PC-3 (cell line): ENCODE data around the gene SRSF7. TPM values are rescaled to one million over a fixed set of nuclear protein-coding genes. Genes with fewer than 3 reads are reported as not detected.
"Not testable (repeated sequence)": the region's sequence is repeated elsewhere in the genome, so short reads cannot be mapped to it uniquely, and the experiment has no call there.

Experiments used
- ATAC-seq: fragments of 200-7000 bp; cut with Tn5 transposase; 2 replicates; pipeline ENCODE4 v1.9.1; 2020; ENCODE audit warnings: mild to moderate bottlenecking, moderate library complexity
- BruUV-seq: library from RNA; stranded (reverse); fragments of 400-500 nt; replicated peaks from 2 replicates; lab custom pipeline; 2021; lab: Mats Ljungman, UMichigan
- CTCF ChIA-PET: fragments of 300-600 bp; sonication (Branson Sonifier 250); formaldehyde crosslinking; loops from one replicate; lab custom pipeline; 2022; ENCODE audit warnings: antibody characterized with exemption; lab: Charles Lee
- POLR2A ChIA-PET: fragments of 300-600 bp; sonication (Branson Sonifier 250); formaldehyde crosslinking; loops from one replicate; lab custom pipeline; 2022; ENCODE audit warnings: antibody characterized with exemption; ENCODE audit not compliant: unreplicated experiment; lab: Charles Lee
- DNase-seq: peaks from one replicate; pipeline ENCODE4 v3.0.0-alpha.2; 2015
- H2AFZ ChIP-seq: fragments of 300-600 bp; sonication (generic); 2 replicates; pipeline ENCODE4 v1.6.0; 2016; ENCODE audit warnings: antibody characterized with exemption, low read length
- H3F3A ChIP-seq: fragments of 300-600 bp; sonication (generic); one replicate; pipeline ENCODE4 v1.6.0; 2017; ENCODE audit warnings: antibody characterized with exemption, low read length, control low read depth, mild to moderate bottlenecking; ENCODE audit not compliant: unreplicated experiment
- H3K27ac ChIP-seq: fragments of 300-600 bp; sonication (generic); 2 replicates; pipeline ENCODE4 v1.5.1; 2016; ENCODE audit warnings: mild to moderate bottlenecking, low read length
- H3K27me3 ChIP-seq: fragments of 300-600 bp; sonication (generic); 2 replicates; pipeline ENCODE4 v1.6.1; 2016; ENCODE audit warnings: low read length, mixed read lengths
- H3K36me3 ChIP-seq: fragments of 300-600 bp; sonication (generic); 2 replicates; pipeline ENCODE4 v1.6.1; 2016; ENCODE audit warnings: low read depth, mixed run types, low read length, mixed read lengths
- H3K4me1 ChIP-seq: fragments of 300-600 bp; sonication (generic); 2 replicates; pipeline ENCODE4 v1.5.1; 2016; ENCODE audit warnings: low read length; ENCODE audit not compliant: insufficient read depth
- H3K4me2 ChIP-seq: fragments of 300-600 bp; sonication (generic); 2 replicates; pipeline ENCODE4 v1.6.0; 2016; ENCODE audit warnings: low read length
- H3K4me3 ChIP-seq: fragments of 300-600 bp; sonication (generic); 2 replicates; pipeline ENCODE4 v1.5.1; 2016; ENCODE audit warnings: mild to moderate bottlenecking, low read length, mixed read lengths
- H3K79me2 ChIP-seq: fragments of 300-600 bp; sonication (generic); 2 replicates; pipeline ENCODE4 v1.6.1; 2017; ENCODE audit warnings: low read length, mixed read lengths
- H3K9ac ChIP-seq: fragments of 300-600 bp; sonication (generic); 2 replicates; pipeline ENCODE4 v1.6.0; 2016; ENCODE audit warnings: mild to moderate bottlenecking, low read length
- H3K9me2 ChIP-seq: fragments of 300-600 bp; sonication (generic); replicated peaks from 2 replicates; pipeline ENCODE4 v1.6.1; 2016; ENCODE audit warnings: mixed run types, low read length, mixed read lengths
- H3K9me3 ChIP-seq: fragments of 300-600 bp; sonication (generic); 2 replicates; pipeline ENCODE4 v1.6.1; 2016; ENCODE audit warnings: low read length, mixed read lengths
- H4K20me1 ChIP-seq: fragments of 300-600 bp; sonication (generic); 2 replicates; pipeline ENCODE4 v1.6.1; 2016; ENCODE audit warnings: low read length, mixed read lengths
- EZH2 ChIP-seq: fragments of 300-600 bp; sonication (generic); IDR thresholded peaks from one replicate; pipeline ENCODE4 v1.6.1; 2017; ENCODE audit warnings: antibody characterized with exemption, mild to moderate bottlenecking, low read length; ENCODE audit not compliant: unreplicated experiment
- EZH2phosphoT487 ChIP-seq: fragments of 300-600 bp; sonication (generic); IDR thresholded peaks from 2 replicates; pipeline ENCODE4 v1.6.1; 2018; ENCODE audit warnings: mild to moderate bottlenecking, antibody characterized with exemption, low read length, borderline replicate concordance
- intact Hi-C: fragments of 100-400 bp; cut with micrococcal nuclease; formaldehyde crosslinking; loops from 2 replicates; pipeline ENCODE4 v1.9.0; 2023
- total RNA-seq: library from RNA; depleted of rRNA; stranded (reverse); fragments of >200 nt; gene quantifications from 2 replicates; pipeline ENCODE4 v1.2.3, GENCODE V29; 2014
- TF ChIP-seq, protein P1 (sequence below): fragments of 300-600 bp; sonication (generic); conservative IDR thresholded peaks from 2 replicates; pipeline ENCODE4 v1.5.1; 2017; ENCODE audit warnings: antibody characterized with exemption, low read depth, mild to moderate bottlenecking, low read length

Gene SRSF7
- total RNA-seq, 1 experiment from 2014 or later, result 160 TPM

DNA sequence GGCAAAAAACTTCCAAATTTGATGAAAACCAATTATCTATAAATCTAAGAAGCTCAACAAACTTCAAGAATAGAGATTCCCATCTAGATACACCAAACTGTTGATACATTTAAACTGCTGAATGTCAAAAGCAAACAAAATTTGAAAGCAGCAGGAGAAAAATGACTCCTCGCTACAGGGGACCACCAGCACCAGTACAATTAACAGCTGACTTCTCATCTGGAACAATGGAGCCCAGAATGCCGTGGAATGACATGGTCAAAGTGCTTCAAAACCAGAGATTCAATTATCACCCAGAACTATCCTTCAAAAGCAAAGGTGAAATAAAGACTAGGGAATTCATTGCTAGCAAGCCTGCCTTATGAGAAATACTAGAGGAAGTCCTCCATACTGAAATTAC is 11.6 kb downstream of the SRSF7 start:
- BruUV-seq, result no TSS peak
- POLR2A ChIA-PET, result no interaction called here
- no peak for ATAC-seq

GRCh38 chr2:38737925-38738324 is 13.2 kb downstream of the SRSF7 start:
- no TSS peak for BruUV-seq
- intact Hi-C loops, result no loop called here
- Histone ChIP-seq H3K9ac (no peak overlapping the region), H3K36me3 (peaks cover 16% of the 10 kb centered on the region), H3K9me3 (no peaks in the 10 kb centered on the region), H3K27me3 (no peaks in the 10 kb centered on the region), H3K4me1 (no peaks in the 10 kb centered on the region), H3F3A (peaks cover 15% of the 10 kb centered on the region), H3K9me2 (no peaks in the 10 kb centered on the region), H3K79me2 (no peaks in the 10 kb centered on the region), H3K27ac (no peak overlapping the region), H3K4me2 (no peak overlapping the region), H2AFZ (no peak overlapping the region), H3K4me3 (no peak overlapping the region), H4K20me1 (peaks cover 12% of the 10 kb centered on the region)
- ATAC-seq, result no peak
- TF ChIP-seq EZH2phosphoT487, result no peak
- TF ChIP-seq EZH2, result no peak
- TF ChIP-seq, protein P1, sequence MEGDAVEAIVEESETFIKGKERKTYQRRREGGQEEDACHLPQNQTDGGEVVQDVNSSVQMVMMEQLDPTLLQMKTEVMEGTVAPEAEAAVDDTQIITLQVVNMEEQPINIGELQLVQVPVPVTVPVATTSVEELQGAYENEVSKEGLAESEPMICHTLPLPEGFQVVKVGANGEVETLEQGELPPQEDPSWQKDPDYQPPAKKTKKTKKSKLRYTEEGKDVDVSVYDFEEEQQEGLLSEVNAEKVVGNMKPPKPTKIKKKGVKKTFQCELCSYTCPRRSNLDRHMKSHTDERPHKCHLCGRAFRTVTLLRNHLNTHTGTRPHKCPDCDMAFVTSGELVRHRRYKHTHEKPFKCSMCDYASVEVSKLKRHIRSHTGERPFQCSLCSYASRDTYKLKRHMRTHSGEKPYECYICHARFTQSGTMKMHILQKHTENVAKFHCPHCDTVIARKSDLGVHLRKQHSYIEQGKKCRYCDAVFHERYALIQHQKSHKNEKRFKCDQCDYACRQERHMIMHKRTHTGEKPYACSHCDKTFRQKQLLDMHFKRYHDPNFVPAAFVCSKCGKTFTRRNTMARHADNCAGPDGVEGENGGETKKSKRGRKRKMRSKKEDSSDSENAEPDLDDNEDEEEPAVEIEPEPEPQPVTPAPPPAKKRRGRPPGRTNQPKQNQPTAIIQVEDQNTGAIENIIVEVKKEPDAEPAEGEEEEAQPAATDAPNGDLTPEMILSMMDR, result no peak
- ChIA-PET CTCF (no interaction called here), POLR2A (no interaction called here)
- DNase-seq, result no peak

More for the DNA sequence above, 11.6 kb downstream of the SRSF7 start:
- H3K36me3 ChIP-seq, result peaks cover 26% of the 10 kb centered on the region
- peaks cover 26% of the 10 kb centered on the region for H3F3A ChIP-seq
- no peaks in the 10 kb centered on the region for H3K4me1 ChIP-seq
- H3K79me2 ChIP-seq, result peaks cover 7% of the 10 kb centered on the region
- H3K4me3 ChIP-seq, result no peak overlapping the region
- H3K9ac ChIP-seq, result no peak overlapping the region
- no peak overlapping the region for H2AFZ ChIP-seq
- intact Hi-C loops, result no loop called here
- no peaks in the 10 kb centered on the region for H3K27me3 ChIP-seq
- no peak for DNase-seq
- no peaks in the 10 kb centered on the region for H3K9me3 ChIP-seq
- no peaks in the 10 kb centered on the region for H3K9me2 ChIP-seq
- CTCF ChIA-PET, result interaction anchor here (0.5 to 1.1 kb wide), 2 partner anchors 8 to 158 kb away, joined by 3 to 4 read pairs; no protein-coding TSS in a partner anchor
- no peak overlapping the region for H3K27ac ChIP-seq
- TF ChIP-seq EZH2phosphoT487 (no peak), EZH2 (no peak)
- TF ChIP-seq, protein P1, result no peak
- no peak overlapping the region for H3K4me2 ChIP-seq
- H4K20me1 ChIP-seq, result peaks cover 28% of the 10 kb centered on the region

GRCh38 chr2:38737000-38737698 is 14.0 kb downstream of the SRSF7 start:
- ATAC-seq, H4K20me1 ChIP-seq, H3K9me3 ChIP-seq, H3K4me2 ChIP-seq, H2AFZ ChIP-seq, H3K4me3 ChIP-seq, H3K79me2 ChIP-seq, H3K4me1 ChIP-seq, H3K27ac ChIP-seq, POLR2A ChIA-PET, H3K9me2 ChIP-seq, H3K27me3 ChIP-seq, DNase-seq, CTCF ChIA-PET, H3K9ac ChIP-seq, intact Hi-C loops, BruUV-seq: not testable (repeated sequence)
- Histone ChIP-seq H3F3A (peaks cover 11% of the 10 kb centered on the region), H3K36me3 (peaks cover 16% of the 10 kb centered on the region)
